H1 (cell line): ENCODE data around the gene COLQ. TPM values are rescaled to one million over a fixed set of nuclear protein-coding genes. Genes with fewer than 3 reads are reported as not detected.
"Not testable (repeated sequence)": the region's sequence is repeated elsewhere in the genome, so short reads cannot be mapped to it uniquely, and the experiment has no call there.

Experiments
- CTCF ChIA-PET: fragments of 300-600 bp; sonication (Branson Sonifier 250); formaldehyde crosslinking; loops from one replicate; lab custom pipeline; 2021; ENCODE audit not compliant: partially characterized antibody; lab: Charles Lee
- POLR2A ChIA-PET: fragments of 300-600 bp; sonication (Branson Sonifier 250); formaldehyde crosslinking; loops from one replicate; lab custom pipeline; 2021; ENCODE audit warnings: inconsistent platforms; ENCODE audit not compliant: partially characterized antibody; lab: Charles Lee
- DNase-seq, 2 experiments: peaks; one replicate each; pipeline versions ENCODE4 v3.0.0 to v3.0.0-alpha.2; 2010 to 2022; ENCODE audit warnings: low spot score in 2 of 2, low read depth in 1 of 2, mixed read lengths in 1 of 2
- FAIRE-seq: peaks from 2 replicates; lab custom pipeline; 2011; peaks lifted over from hg19 to GRCh38; lab: Jason Lieb, UNC
- H2AFZ ChIP-seq: 2 replicates; pipeline ENCODE4 v1.8.1; 2012; ENCODE audit warnings: low read length, inconsistent platforms
- H2AK5ac ChIP-seq: 2 replicates; pipeline ENCODE4 v1.6.1; 2013; ENCODE audit warnings: low read depth, low read length
- H2BK120ac ChIP-seq: replicated peaks from 2 replicates; pipeline ENCODE3; 2013; ENCODE audit warnings: low read depth, low read length, inconsistent platforms
- H2BK12ac ChIP-seq: 2 replicates; pipeline ENCODE4 v1.6.1; 2013; ENCODE audit warnings: low read depth, low read length
- H2BK15ac ChIP-seq: 2 replicates; pipeline ENCODE4 v1.6.1; 2013; ENCODE audit warnings: low read length
- H2BK20ac ChIP-seq: 2 replicates; pipeline ENCODE4 v1.6.1; 2013; ENCODE audit warnings: low read length
- H2BK5ac ChIP-seq: 2 replicates; pipeline ENCODE4 v1.6.1; 2013; ENCODE audit warnings: low read depth, low read length
- H3K14ac ChIP-seq: 2 replicates; pipeline ENCODE4 v1.6.1; 2013; ENCODE audit warnings: inconsistent platforms; ENCODE audit not compliant: insufficient read length
- H3K18ac ChIP-seq: 2 replicates; pipeline ENCODE4 v1.6.1; 2013; ENCODE audit warnings: low read length; ENCODE audit errors: extremely low read depth
- H3K23ac ChIP-seq: 2 replicates; pipeline ENCODE4 v1.6.1; 2013; ENCODE audit warnings: inconsistent platforms; ENCODE audit not compliant: insufficient read length
- H3K23me2 ChIP-seq: 2 replicates; pipeline ENCODE4 v1.6.1; 2013; ENCODE audit warnings: low read depth, low read length
- H3K27ac ChIP-seq: 2 replicates; pipeline ENCODE4 v1.6.1; 2011; ENCODE audit warnings: low read depth, low read length, inconsistent platforms
- H3K27me3 ChIP-seq, 4 experiments: replicated peaks in 1 of 4; 1 replicate in 1 of 4; 2 replicates in 3 of 4; pipeline versions ENCODE4 v1.6.1 to v1.8.1; 2011 to 2013; ENCODE audit warnings: low read length in 3 of 4, mild to moderate bottlenecking in 3 of 4, inconsistent platforms in 2 of 4, mixed read lengths in 2 of 4, moderate library complexity in 1 of 4; ENCODE audit not compliant: control insufficient read depth in 3 of 4, insufficient read depth in 3 of 4; ENCODE audit errors: extremely low read depth in 1 of 4
- H3K36me3 ChIP-seq, 4 experiments: 2 replicates each; pipeline versions ENCODE4 v1.6.1 to v1.8.1; 2011 to 2013; ENCODE audit warnings: mild to moderate bottlenecking in 4 of 4, low read length in 3 of 4, moderate library complexity in 2 of 4, control low read depth in 1 of 4, inconsistent platforms in 1 of 4; ENCODE audit not compliant: insufficient read depth in 4 of 4, control insufficient read depth in 2 of 4
- H3K4ac ChIP-seq: replicated peaks from 2 replicates; pipeline ENCODE3; 2013; ENCODE audit warnings: low read length, low read depth, mixed read lengths, inconsistent platforms; ENCODE audit not compliant: insufficient read length
- H3K4me1 ChIP-seq, 4 experiments: replicated peaks in 1 of 4; 1 replicate in 1 of 4; 2 replicates in 3 of 4; pipeline versions ENCODE4 v1.6.1 to v1.8.1; 2011 to 2013; ENCODE audit warnings: low read length in 3 of 4, inconsistent platforms in 2 of 4, mixed read lengths in 1 of 4; ENCODE audit not compliant: insufficient read depth in 4 of 4, control insufficient read depth in 3 of 4
- H3K4me2 ChIP-seq, 2 experiments: 2 replicates each; pipeline versions ENCODE4 v1.6.1 to v1.8.1; 2011 to 2013; ENCODE audit warnings: low read depth in 2 of 2, low read length in 2 of 2, control low read depth in 1 of 2, inconsistent platforms in 1 of 2, mild to moderate bottlenecking in 1 of 2; ENCODE audit not compliant: insufficient read depth in 1 of 2
- H3K4me3 ChIP-seq, 4 experiments: fragments of 200-600, 300-600 bp in 1 of 4; sonication (generic), shearing (Covaris generic), sonication (Bioruptor Twin) in 1 of 4; 2 replicates each; pipeline versions ENCODE4 v1.5.1 to v1.8.1; 2011 to 2016; ENCODE audit warnings: low read length in 4 of 4, low read depth in 3 of 4, control low read depth in 2 of 4, inconsistent platforms in 2 of 4, mild to moderate bottlenecking in 2 of 4, mixed read lengths in 1 of 4, moderate library complexity in 1 of 4; ENCODE audit not compliant: insufficient read depth in 2 of 4; ENCODE audit errors: extremely low read depth in 1 of 4
- H3K56ac ChIP-seq: replicated peaks from 2 replicates; pipeline ENCODE3; 2013; ENCODE audit warnings: low read depth, mild to moderate bottlenecking, mixed read lengths, low read length, inconsistent platforms; ENCODE audit not compliant: insufficient read length
- H3K79me1 ChIP-seq: 2 replicates; pipeline ENCODE4 v1.6.1; 2013; ENCODE audit warnings: low read depth, low read length, control low read depth
- H3K79me2 ChIP-seq, 2 experiments: 2 replicates each; pipeline versions ENCODE4 v1.6.1 to v1.8.1; 2012 to 2013; ENCODE audit warnings: low read length in 2 of 2, mild to moderate bottlenecking in 2 of 2, inconsistent platforms in 1 of 2; ENCODE audit not compliant: insufficient read depth in 2 of 2, control insufficient read depth in 1 of 2
- H3K9ac ChIP-seq, 4 experiments: replicated peaks in 1 of 4; 1 replicate in 1 of 4; 2 replicates in 3 of 4; pipeline versions ENCODE4 v1.6.1 to v1.8.1; 2011 to 2013; ENCODE audit warnings: low read depth in 3 of 4, low read length in 3 of 4, control low read depth in 2 of 4, mild to moderate bottlenecking in 2 of 4, moderate library complexity in 2 of 4, inconsistent platforms in 1 of 4; ENCODE audit errors: extremely low read depth in 1 of 4
- H3K9me3 ChIP-seq, 2 experiments: 2 replicates each; pipeline versions ENCODE4 v1.6.1 to v1.8.1; 2012 to 2013; ENCODE audit warnings: mild to moderate bottlenecking in 2 of 2, moderate library complexity in 2 of 2, control low read depth in 1 of 2, inconsistent platforms in 1 of 2, low read depth in 1 of 2, low read length in 1 of 2, mixed read lengths in 1 of 2; ENCODE audit not compliant: insufficient read depth in 2 of 2
- H4K20me1 ChIP-seq, 2 experiments: replicated peaks in 1 of 2; 2 replicates each; pipeline versions ENCODE3 to v1.8.1; 2011 to 2013; ENCODE audit warnings: inconsistent platforms in 2 of 2, low read length in 2 of 2, mild to moderate bottlenecking in 1 of 2; ENCODE audit not compliant: insufficient read depth in 2 of 2, control insufficient read depth in 1 of 2
- H4K5ac ChIP-seq: 2 replicates; pipeline ENCODE4 v1.6.1; 2013; ENCODE audit warnings: low read length, low read depth, mixed read lengths, inconsistent platforms; ENCODE audit not compliant: insufficient read length
- H4K8ac ChIP-seq: 2 replicates; pipeline ENCODE4 v1.8.0; 2013; ENCODE audit warnings: mild to moderate bottlenecking, moderate library complexity, low read length, inconsistent platforms; ENCODE audit not compliant: insufficient read depth; ENCODE audit errors: extremely low read depth
- H4K91ac ChIP-seq: replicated peaks from 2 replicates; pipeline ENCODE3; 2013; ENCODE audit warnings: low read length, mixed read lengths, inconsistent platforms; ENCODE audit not compliant: insufficient read length
- WGBS, 2 experiments: shearing (Covaris generic) in 1 of 2; methylation state at CpG; one replicate each; pipeline versions ENCODE4 v1.1.6 to v1.1.7; 2013 to 2015; ENCODE audit warnings: low lambda C conversion rate in 2 of 2, mixed read lengths in 2 of 2, inconsistent platforms in 1 of 2, low coverage in 1 of 2, missing lambda C conversion rate in 1 of 2; ENCODE audit not compliant: insufficient replicate concordance in 2 of 2, insufficient coverage in 1 of 2, insufficient read length in 1 of 2; ENCODE audit errors: extremely low coverage in 1 of 2, missing lambda C conversion rate in 1 of 2; 5-methylcytosine and 5-hydroxymethylcytosine counted together
- polyA plus RNA-seq, 7 experiments: library from polyadenylated mRNA; depleted of rRNA in 3 of 7; stranded (reverse) in 5 of 7; unstranded in 2 of 7; fragments of >200 nt in 5 of 7; fragments of 200-250 nt in 2 of 7; gene quantifications; 1 replicate in 5 of 7; 2 replicates in 1 of 7; 4 replicates in 1 of 7; pipeline versions ENCODE4 v1.2.1 to v1.2.3, GENCODE V29; 2011 to 2013; ENCODE audit warnings: missing spikeins in 2 of 7, mixed read lengths in 2 of 7
- total RNA-seq: library from RNA; stranded (reverse); fragmentation: NEBNext Ultra II Directional; extraction: Animal tissue kit (Norgen Biotek cat#: 25700); gene quantifications from 2 replicates; pipeline ENCODE4 v1.2.1, GENCODE V29; 2021

Gene COLQ
- total and polyA plus RNA-seq, 2 of the 8 experiments (the other 6 are each of a cell fraction or from before 2014, with no cell fraction given) = 1.5 to 1.9 TPM

DNA sequence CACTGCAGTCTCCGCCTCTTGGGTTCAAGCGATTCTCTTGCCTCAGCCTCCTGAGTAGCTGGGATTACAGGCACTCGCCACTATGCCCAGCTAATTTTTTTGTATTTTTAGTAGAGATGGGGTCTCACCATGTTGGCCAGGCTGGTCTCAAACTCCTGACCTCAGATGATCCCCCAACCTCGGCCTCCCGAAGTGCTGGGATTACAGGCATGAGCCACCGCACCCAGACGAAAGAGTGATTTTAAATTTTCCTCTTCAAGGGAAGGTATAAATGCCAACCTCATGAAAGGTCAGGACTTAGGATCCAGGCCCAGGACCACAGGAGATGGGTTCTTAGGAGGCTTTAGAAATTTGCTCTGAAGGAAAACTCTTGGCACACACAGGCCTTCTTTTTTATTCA lies 110.5 kb downstream of the COLQ start:
- not testable (repeated sequence) for H2AK5ac ChIP-seq, H3K14ac ChIP-seq, H4K8ac ChIP-seq, H2BK15ac ChIP-seq, H2BK5ac ChIP-seq, H2AFZ ChIP-seq, H4K91ac ChIP-seq, H3K79me2 ChIP-seq, H3K23me2 ChIP-seq, H2BK20ac ChIP-seq, H3K4me3 ChIP-seq, H3K18ac ChIP-seq, H3K9me3 ChIP-seq, H3K27ac ChIP-seq, FAIRE-seq, DNase-seq, H3K56ac ChIP-seq, H3K4me2 ChIP-seq, H3K79me1 ChIP-seq, H4K5ac ChIP-seq, H2BK12ac ChIP-seq, H2BK120ac ChIP-seq, H3K23ac ChIP-seq, H3K4ac ChIP-seq, H4K20me1 ChIP-seq, H3K9ac ChIP-seq, H3K27me3 ChIP-seq, H3K4me1 ChIP-seq
- H3K36me3 ChIP-seq = peaks cover 4 to 44% (median 19%) of the 10 kb centered on the region in 4 experiments; a peak in 7 of 8 replicates
- CTCF ChIA-PET = interaction anchor here (2.9 kb wide), 1 partner anchor 143 kb away, joined by 13 read pairs; no protein-coding TSS in a partner anchor
- WGBS, 2 experiments = 95% methylated on average over 7 of the region's 7 CpGs; no CpG with 5 or more reads in 1 of the 2 experiments
- POLR2A ChIA-PET = interaction anchor here (0.6 kb wide), 1 partner anchor 219 kb away, joined by 3 read pairs; no protein-coding TSS in a partner anchor
